Measurements from ENCODE around the gene PGLYRP1.

PGLYRP1 gene

DNA sequence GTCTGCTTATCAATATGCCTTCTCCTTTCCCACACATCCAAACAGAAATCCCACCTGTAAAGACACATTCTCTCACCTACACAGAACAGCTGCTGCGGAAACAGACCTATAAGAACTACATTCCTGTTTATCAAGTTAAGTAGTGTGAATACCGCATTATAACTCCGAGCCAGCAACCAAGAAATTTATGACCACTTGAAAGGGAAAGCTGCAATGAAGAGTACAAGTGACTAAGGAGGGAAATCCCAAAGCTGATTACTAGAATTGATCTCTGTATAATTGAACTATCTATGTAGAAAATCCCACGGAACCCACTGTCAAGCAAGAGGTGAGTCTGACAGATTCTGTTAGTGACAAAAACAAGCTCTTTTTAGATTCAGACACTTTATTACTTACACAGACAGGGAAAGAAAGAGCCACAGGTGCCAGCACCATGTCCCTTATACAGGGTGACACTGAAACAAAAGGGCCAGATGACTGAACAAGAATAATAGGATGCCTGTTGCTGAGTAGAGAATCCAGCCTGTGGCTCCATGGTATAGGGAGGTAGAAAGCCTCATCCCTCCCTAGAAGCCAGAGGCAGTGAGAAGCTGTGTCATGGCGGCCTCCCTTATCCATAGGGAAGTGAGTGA lies 19.5 kb upstream of the PGLYRP1 start:
- no peak for DNase-seq (ENCODE audit: low read depth, low spot score)
- no peak overlapping the region for H3K4me3 ChIP-seq (ENCODE audit: insufficient read length, low read depth)
- no peaks in the 10 kb centered on the region for H3K36me3 ChIP-seq (ENCODE audit: insufficient read depth, insufficient read length, low read length)
- no peaks in the 10 kb centered on the region for H3K27me3 ChIP-seq (ENCODE audit: insufficient read depth, insufficient read length)
- no peak overlapping the region for H3K9ac ChIP-seq (ENCODE audit: insufficient read length, low read depth)
- H3K9me3 ChIP-seq (ENCODE audit: insufficient read depth, low read length) = peaks cover 17% of the 10 kb centered on the region; the same call in 1 of the 2 replicates
- no peak for TF ChIP-seq YY1 (IDR thresholded peaks at IDR 0.05; ENCODE audit: insufficient read depth, insufficient read length)
- no peak for TF ChIP-seq ZNF274 (IDR thresholded peaks at IDR 0.05; ENCODE audit: low read depth, low read length)
- no peak for TF ChIP-seq SUZ12 (IDR thresholded peaks at IDR 0.05; ENCODE audit: extremely low read depth, insufficient read depth, insufficient read length)
- no peaks in the 10 kb centered on the region for H3K4me1 ChIP-seq (ENCODE audit: insufficient read depth, insufficient read length)

GRCh38 chr19:46040952-46041500 lies 18.2 kb upstream of the PGLYRP1 start, which contains the start of gene IGFL4:
Gene IGFL4, minus strand, starts transcription at chr19:46041002. Its CDS starts 40 bp downstream, at chr19:46040962.
- no peaks in the 10 kb centered on the region for H3K36me3 ChIP-seq (ENCODE audit: insufficient read depth, insufficient read length, low read length)
- DNase-seq (ENCODE audit: low read depth, low spot score) = no peak
- H3K4me3 ChIP-seq (ENCODE audit: insufficient read length, low read depth) = no peak within 1 kb of the TSS
- peaks cover 17% of the 10 kb centered on the region; the same call in 1 of the 2 replicates for H3K9me3 ChIP-seq (ENCODE audit: insufficient read depth, low read length)
- no peak within 1 kb of the TSS for H3K9ac ChIP-seq (ENCODE audit: insufficient read length, low read depth)
- no peaks in the 10 kb centered on the region for H3K27me3 ChIP-seq (ENCODE audit: insufficient read depth, insufficient read length)
- TF ChIP-seq YY1 (IDR thresholded peaks at IDR 0.05; ENCODE audit: insufficient read depth, insufficient read length) = no peak
- no peak for TF ChIP-seq ZNF274 (IDR thresholded peaks at IDR 0.05; ENCODE audit: low read depth, low read length)
- TF ChIP-seq SUZ12 (IDR thresholded peaks at IDR 0.05; ENCODE audit: extremely low read depth, insufficient read depth, insufficient read length) = no peak
- no peaks in the 10 kb centered on the region for H3K4me1 ChIP-seq (ENCODE audit: insufficient read depth, insufficient read length)

- Histone ChIP-seq H3K4me3 (ENCODE audit: insufficient read length, low read depth) (no peak overlapping the region), H3K4me1 (ENCODE audit: insufficient read depth, insufficient read length) (no peaks in the 10 kb centered on the region), H3K9ac (ENCODE audit: insufficient read length, low read depth) (no peak overlapping the region), H3K9me3 (ENCODE audit: insufficient read depth, low read length) (peaks cover 17% of the 10 kb centered on the region; the same call in 1 of the 2 replicates), H3K27me3 (ENCODE audit: insufficient read depth, insufficient read length) (no peaks in the 10 kb centered on the region), H3K36me3 (ENCODE audit: insufficient read depth, insufficient read length, low read length) (no peaks in the 10 kb centered on the region)
- DNase-seq (ENCODE audit: low read depth, low spot score) = no peak
- TF ChIP-seq ZNF274 (IDR thresholded peaks at IDR 0.05; ENCODE audit: low read depth, low read length) = no peak
- TF ChIP-seq SUZ12 (IDR thresholded peaks at IDR 0.05; ENCODE audit: extremely low read depth, insufficient read depth, insufficient read length) = no peak
- TF ChIP-seq YY1 (IDR thresholded peaks at IDR 0.05; ENCODE audit: insufficient read depth, insufficient read length) = no peak
Observed at GRCh38 chr19:46040125-46040524, 17.3 kb upstream of the PGLYRP1 start.

DNA sequence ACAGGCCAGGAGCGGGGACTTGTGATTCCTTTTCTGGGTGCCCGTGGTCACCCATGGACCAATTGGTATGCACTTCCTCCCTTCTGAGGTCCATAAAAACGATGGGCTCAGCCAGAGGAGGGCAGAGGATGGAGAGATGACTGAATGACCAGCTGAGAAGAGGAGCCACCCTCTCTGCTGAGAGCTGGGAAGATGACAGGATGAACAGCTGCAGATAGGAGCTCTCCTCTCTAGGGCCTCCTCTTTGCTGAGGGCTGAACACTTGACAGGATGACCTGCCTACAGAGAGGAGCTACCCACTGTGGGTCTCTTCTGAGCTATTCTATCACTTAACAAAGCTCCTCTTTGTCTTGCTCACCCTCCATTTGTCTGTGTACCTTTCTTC lies 13.9 kb upstream of the PGLYRP1 start:
- H3K9me3 ChIP-seq (ENCODE audit: insufficient read depth, low read length) = peaks cover 8% of the 10 kb centered on the region; the same call in 1 of the 2 replicates
- no peak for TF ChIP-seq SUZ12 (IDR thresholded peaks at IDR 0.05; ENCODE audit: extremely low read depth, insufficient read depth, insufficient read length)
- no peak for TF ChIP-seq YY1 (IDR thresholded peaks at IDR 0.05; ENCODE audit: insufficient read depth, insufficient read length)
- no peak for TF ChIP-seq ZNF274 (IDR thresholded peaks at IDR 0.05; ENCODE audit: low read depth, low read length)
- H3K9ac ChIP-seq (ENCODE audit: insufficient read length, low read depth) = no peak overlapping the region
- H3K4me3 ChIP-seq (ENCODE audit: insufficient read length, low read depth) = no peak overlapping the region
- DNase-seq (ENCODE audit: low read depth, low spot score) = no peak
- no peaks in the 10 kb centered on the region for H3K4me1 ChIP-seq (ENCODE audit: insufficient read depth, insufficient read length)
- no peaks in the 10 kb centered on the region for H3K27me3 ChIP-seq (ENCODE audit: insufficient read depth, insufficient read length)
- no peaks in the 10 kb centered on the region for H3K36me3 ChIP-seq (ENCODE audit: insufficient read depth, insufficient read length, low read length)

DNA sequence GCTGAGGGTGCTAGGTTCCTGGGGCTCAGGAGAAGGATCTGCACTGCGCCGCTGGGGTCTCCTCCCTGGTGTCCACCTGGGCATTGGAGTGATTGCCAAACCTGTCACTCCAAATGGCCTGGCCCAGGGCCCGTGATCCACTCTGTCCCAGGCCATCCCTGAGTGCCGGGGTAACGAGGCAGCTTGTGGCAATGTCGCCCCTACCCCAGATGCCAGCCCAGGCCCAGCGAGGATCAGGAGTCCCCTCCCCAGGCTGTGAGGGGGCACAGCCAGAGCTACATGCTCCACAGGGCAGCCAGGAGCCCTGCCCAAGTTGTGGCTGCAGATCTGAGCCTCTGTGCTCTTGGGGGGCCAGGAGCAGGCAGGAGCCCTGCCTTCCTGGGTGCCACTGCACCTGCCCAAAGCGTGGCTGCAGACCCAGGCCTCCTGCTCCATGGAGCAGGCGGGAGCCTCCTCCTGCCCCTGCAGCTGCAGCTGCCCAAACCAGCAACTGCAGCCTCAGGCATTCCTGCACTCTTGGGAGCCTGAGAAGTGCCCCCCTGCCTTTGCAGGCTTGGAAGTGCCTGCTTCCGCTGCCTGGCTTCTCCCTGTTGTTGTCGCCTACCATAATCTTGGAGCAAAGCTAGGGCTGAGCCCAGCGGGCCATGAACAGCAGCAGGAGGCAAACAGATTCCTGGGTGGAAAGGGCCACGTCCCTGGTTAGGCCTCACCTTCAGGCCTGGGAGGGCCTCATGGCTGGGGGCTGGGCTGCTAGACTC lies 13.3 kb upstream of the PGLYRP1 start:
- no peak overlapping the region for H3K9ac ChIP-seq (ENCODE audit: insufficient read length, low read depth)
- DNase-seq (ENCODE audit: low read depth, low spot score) = no peak
- no peaks in the 10 kb centered on the region for H3K27me3 ChIP-seq (ENCODE audit: insufficient read depth, insufficient read length)
- no peak for TF ChIP-seq SUZ12 (IDR thresholded peaks at IDR 0.05; ENCODE audit: extremely low read depth, insufficient read depth, insufficient read length)
- TF ChIP-seq YY1 (IDR thresholded peaks at IDR 0.05; ENCODE audit: insufficient read depth, insufficient read length) = no peak
- TF ChIP-seq ZNF274 (IDR thresholded peaks at IDR 0.05; ENCODE audit: low read depth, low read length) = no peak
- peaks cover 8% of the 10 kb centered on the region; the same call in 1 of the 2 replicates for H3K9me3 ChIP-seq (ENCODE audit: insufficient read depth, low read length)
- H3K36me3 ChIP-seq (ENCODE audit: insufficient read depth, insufficient read length, low read length) = no peaks in the 10 kb centered on the region
- H3K4me3 ChIP-seq (ENCODE audit: insufficient read length, low read depth) = no peak overlapping the region
- no peaks in the 10 kb centered on the region for H3K4me1 ChIP-seq (ENCODE audit: insufficient read depth, insufficient read length)

GRCh38 chr19:46035546-46035945 lies 12.7 kb upstream of the PGLYRP1 start:
- peaks cover 8% of the 10 kb centered on the region; the same call in 1 of the 2 replicates for H3K9me3 ChIP-seq (ENCODE audit: insufficient read depth, low read length)
- DNase-seq (ENCODE audit: low read depth, low spot score) = no peak
- TF ChIP-seq SUZ12 (IDR thresholded peaks at IDR 0.05; ENCODE audit: extremely low read depth, insufficient read depth, insufficient read length) (no peak), ZNF274 (IDR thresholded peaks at IDR 0.05; ENCODE audit: low read depth, low read length) (no peak), YY1 (IDR thresholded peaks at IDR 0.05; ENCODE audit: insufficient read depth, insufficient read length) (no peak)

DNA sequence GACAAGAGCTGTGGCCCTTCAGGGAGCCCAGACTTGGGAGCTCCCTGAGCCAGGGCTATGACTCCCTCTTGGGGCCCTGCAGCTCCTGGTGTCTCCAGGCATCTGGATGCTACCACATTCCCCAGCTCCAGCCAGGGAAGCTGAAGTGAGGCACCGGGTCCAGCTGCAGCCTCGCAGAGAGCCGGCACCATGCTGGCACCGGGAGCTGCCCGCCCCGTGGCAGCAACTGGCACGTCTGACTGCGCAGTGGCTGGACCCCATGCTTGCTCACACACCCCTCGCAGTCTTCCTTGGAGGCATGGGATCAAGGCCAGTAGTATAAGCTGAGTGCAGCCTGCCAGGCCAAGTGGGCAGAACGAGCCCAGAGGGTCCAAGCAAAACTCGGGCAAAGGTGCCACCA lies 10.5 kb upstream of the PGLYRP1 start:
- H3K4me1 ChIP-seq (ENCODE audit: insufficient read depth, insufficient read length) = no peaks in the 10 kb centered on the region
- DNase-seq (ENCODE audit: low read depth, low spot score) = no peak
- TF ChIP-seq ZNF274 (IDR thresholded peaks at IDR 0.05; ENCODE audit: low read depth, low read length) = no peak
- no peak for TF ChIP-seq SUZ12 (IDR thresholded peaks at IDR 0.05; ENCODE audit: extremely low read depth, insufficient read depth, insufficient read length)
- TF ChIP-seq YY1 (IDR thresholded peaks at IDR 0.05; ENCODE audit: insufficient read depth, insufficient read length) = no peak
- H3K9me3 ChIP-seq (ENCODE audit: insufficient read depth, low read length) = peaks cover 8% of the 10 kb centered on the region; the same call in 1 of the 2 replicates
- H3K4me3 ChIP-seq (ENCODE audit: insufficient read length, low read depth) = no peak overlapping the region
- no peaks in the 10 kb centered on the region for H3K36me3 ChIP-seq (ENCODE audit: insufficient read depth, insufficient read length, low read length)
- H3K27me3 ChIP-seq (ENCODE audit: insufficient read depth, insufficient read length) = no peaks in the 10 kb centered on the region
- H3K9ac ChIP-seq (ENCODE audit: insufficient read length, low read depth) = no peak overlapping the region

More at GRCh38 chr19:46035546-46035945, 12.7 kb upstream of the PGLYRP1 start:
- no peak overlapping the region for H3K9ac ChIP-seq (ENCODE audit: insufficient read length, low read depth)
- no peaks in the 10 kb centered on the region for H3K36me3 ChIP-seq (ENCODE audit: insufficient read depth, insufficient read length, low read length)
- H3K27me3 ChIP-seq (ENCODE audit: insufficient read depth, insufficient read length) = no peaks in the 10 kb centered on the region
- H3K4me1 ChIP-seq (ENCODE audit: insufficient read depth, insufficient read length) = no peaks in the 10 kb centered on the region
- H3K4me3 ChIP-seq (ENCODE audit: insufficient read length, low read depth) = no peak overlapping the region
